ENCODE data around the gene SLC9A9. TPM values are rescaled to one million over a fixed set of nuclear protein-coding genes. Genes with fewer than 3 reads are reported as not detected.

SLC9A9 gene
- polyA plus RNA-seq, 1 donor from 2014 or later: 0.54 TPM

DNA sequence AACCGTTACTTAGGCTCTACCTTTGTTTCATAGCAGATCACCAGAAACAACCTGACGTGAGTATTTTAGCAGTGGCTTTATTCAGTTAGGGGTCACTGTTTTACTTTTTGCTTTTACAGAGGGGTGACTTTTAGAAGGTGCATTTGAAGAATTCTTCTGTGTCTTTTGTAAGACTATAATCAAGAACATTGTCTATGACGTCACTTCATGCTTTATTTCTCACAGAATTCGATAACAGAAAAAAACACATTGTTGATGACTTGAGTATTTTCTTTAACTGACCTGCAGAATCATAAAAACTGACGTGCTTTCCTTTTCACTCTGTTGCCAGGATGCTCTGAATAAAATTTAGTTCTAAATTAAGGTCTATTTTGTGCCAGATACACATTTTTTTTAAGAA, 244.5 kb downstream of the SLC9A9 start:
- TF ChIP-seq, protein P1, sequence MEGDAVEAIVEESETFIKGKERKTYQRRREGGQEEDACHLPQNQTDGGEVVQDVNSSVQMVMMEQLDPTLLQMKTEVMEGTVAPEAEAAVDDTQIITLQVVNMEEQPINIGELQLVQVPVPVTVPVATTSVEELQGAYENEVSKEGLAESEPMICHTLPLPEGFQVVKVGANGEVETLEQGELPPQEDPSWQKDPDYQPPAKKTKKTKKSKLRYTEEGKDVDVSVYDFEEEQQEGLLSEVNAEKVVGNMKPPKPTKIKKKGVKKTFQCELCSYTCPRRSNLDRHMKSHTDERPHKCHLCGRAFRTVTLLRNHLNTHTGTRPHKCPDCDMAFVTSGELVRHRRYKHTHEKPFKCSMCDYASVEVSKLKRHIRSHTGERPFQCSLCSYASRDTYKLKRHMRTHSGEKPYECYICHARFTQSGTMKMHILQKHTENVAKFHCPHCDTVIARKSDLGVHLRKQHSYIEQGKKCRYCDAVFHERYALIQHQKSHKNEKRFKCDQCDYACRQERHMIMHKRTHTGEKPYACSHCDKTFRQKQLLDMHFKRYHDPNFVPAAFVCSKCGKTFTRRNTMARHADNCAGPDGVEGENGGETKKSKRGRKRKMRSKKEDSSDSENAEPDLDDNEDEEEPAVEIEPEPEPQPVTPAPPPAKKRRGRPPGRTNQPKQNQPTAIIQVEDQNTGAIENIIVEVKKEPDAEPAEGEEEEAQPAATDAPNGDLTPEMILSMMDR (IDR thresholded peaks at IDR 0.05; ENCODE audit: poor library complexity, severe bottlenecking): no peak
- TF ChIP-seq MXI1 (conservative IDR thresholded peaks at IDR 0.05; ENCODE audit: poor library complexity, severe bottlenecking) (no peak), TAF1 (IDR thresholded peaks at IDR 0.05; ENCODE audit: low read depth) (no peak), EP300 (conservative IDR thresholded peaks at IDR 0.05; ENCODE audit: poor library complexity, severe bottlenecking) (no peak), EZH2 (IDR thresholded peaks at IDR 0.05; ENCODE audit: borderline replicate concordance, insufficient read depth, low read length, poor library complexity, severe bottlenecking) (no peak)
- Histone ChIP-seq H3K27me3 (ENCODE audit: insufficient read depth, low read depth, low read length) (no peaks in the 10 kb centered on the region), H2AFZ (ENCODE audit: low read depth, low read length) (no peak overlapping the region), H3K36me3 (ENCODE audit: insufficient read depth, low read length) (no peaks in the 10 kb centered on the region), H3K4me2 (ENCODE audit: low read length) (no peak overlapping the region), H3K9me3 (ENCODE audit: low read length) (no peaks in the 10 kb centered on the region), H3K9me2 (ENCODE audit: insufficient read depth, low read length) (no peaks in the 10 kb centered on the region), H4K20me1 (ENCODE audit: insufficient read depth) (no peaks in the 10 kb centered on the region), H3K27ac (ENCODE audit: low read length) (no peak overlapping the region), H3K9ac (ENCODE audit: low read length) (no peak overlapping the region), H3K4me3 (ENCODE audit: low read length) (no peak overlapping the region), H3K79me2 (replicated peaks; ENCODE audit: insufficient read depth, low read length) (no peaks in the 10 kb centered on the region), H3F3A (ENCODE audit: insufficient read depth, low read length, poor library complexity, severe bottlenecking) (no peaks in the 10 kb centered on the region)

DNA sequence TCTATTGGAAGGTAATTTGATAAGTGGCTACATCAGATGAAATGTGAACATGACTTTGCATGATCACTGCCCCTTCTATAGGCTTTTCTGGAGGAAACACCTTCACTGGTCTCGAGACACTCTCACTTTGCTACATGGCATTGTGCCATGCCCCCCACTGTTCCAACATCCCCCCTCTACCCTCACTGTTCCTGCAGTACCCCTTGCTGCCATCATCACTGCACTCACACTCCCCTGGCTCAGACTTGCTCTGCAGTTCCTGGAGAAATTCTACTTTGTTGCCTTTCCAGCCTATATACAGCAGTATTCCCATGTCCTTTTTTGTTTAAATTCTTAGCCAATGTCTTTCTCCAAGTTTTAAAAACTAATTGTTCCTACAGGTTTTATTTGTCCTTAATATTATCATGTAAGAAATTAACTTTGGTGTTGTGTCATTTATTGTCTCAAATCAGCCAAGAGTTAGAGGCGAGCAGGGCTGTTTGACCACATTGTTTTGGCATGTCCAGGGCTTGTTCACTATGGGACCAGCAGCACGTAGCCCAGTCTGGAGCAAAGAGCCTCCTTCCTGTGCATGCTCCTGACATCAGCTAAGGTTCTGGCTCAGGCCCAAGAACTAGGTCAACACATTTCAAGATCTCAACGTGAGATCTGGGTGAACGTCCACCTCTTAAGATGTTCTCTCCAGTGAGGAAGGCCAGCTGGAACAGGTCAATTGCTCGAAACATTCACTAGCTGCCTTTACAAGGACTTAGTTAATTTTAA, 246.4 kb downstream of the SLC9A9 start:
- no peak overlapping the region for H2AFZ ChIP-seq (ENCODE audit: low read depth, low read length)
- no peaks in the 10 kb centered on the region for H4K20me1 ChIP-seq (ENCODE audit: insufficient read depth)
- no peak overlapping the region for H3K27ac ChIP-seq (ENCODE audit: low read length)

More for the DNA sequence above, 246.4 kb downstream of the SLC9A9 start:
- TF ChIP-seq EZH2 (IDR thresholded peaks at IDR 0.05; ENCODE audit: borderline replicate concordance, insufficient read depth, low read length, poor library complexity, severe bottlenecking) (no peak), POLR2AphosphoS5 (IDR thresholded peaks at IDR 0.05) (no peak), SMC3 (conservative IDR thresholded peaks at IDR 0.05; ENCODE audit: poor library complexity) (no peak), RAD21 (conservative IDR thresholded peaks at IDR 0.05) (no peak), EP300 (conservative IDR thresholded peaks at IDR 0.05; ENCODE audit: poor library complexity, severe bottlenecking) (no peak)
- TF ChIP-seq, protein P2, sequence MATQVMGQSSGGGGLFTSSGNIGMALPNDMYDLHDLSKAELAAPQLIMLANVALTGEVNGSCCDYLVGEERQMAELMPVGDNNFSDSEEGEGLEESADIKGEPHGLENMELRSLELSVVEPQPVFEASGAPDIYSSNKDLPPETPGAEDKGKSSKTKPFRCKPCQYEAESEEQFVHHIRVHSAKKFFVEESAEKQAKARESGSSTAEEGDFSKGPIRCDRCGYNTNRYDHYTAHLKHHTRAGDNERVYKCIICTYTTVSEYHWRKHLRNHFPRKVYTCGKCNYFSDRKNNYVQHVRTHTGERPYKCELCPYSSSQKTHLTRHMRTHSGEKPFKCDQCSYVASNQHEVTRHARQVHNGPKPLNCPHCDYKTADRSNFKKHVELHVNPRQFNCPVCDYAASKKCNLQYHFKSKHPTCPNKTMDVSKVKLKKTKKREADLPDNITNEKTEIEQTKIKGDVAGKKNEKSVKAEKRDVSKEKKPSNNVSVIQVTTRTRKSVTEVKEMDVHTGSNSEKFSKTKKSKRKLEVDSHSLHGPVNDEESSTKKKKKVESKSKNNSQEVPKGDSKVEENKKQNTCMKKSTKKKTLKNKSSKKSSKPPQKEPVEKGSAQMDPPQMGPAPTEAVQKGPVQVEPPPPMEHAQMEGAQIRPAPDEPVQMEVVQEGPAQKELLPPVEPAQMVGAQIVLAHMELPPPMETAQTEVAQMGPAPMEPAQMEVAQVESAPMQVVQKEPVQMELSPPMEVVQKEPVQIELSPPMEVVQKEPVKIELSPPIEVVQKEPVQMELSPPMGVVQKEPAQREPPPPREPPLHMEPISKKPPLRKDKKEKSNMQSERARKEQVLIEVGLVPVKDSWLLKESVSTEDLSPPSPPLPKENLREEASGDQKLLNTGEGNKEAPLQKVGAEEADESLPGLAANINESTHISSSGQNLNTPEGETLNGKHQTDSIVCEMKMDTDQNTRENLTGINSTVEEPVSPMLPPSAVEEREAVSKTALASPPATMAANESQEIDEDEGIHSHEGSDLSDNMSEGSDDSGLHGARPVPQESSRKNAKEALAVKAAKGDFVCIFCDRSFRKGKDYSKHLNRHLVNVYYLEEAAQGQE (IDR thresholded peaks at IDR 0.05; ENCODE audit: borderline replicate concordance): no peak
- Histone ChIP-seq H3K79me2 (replicated peaks; ENCODE audit: insufficient read depth, low read length) (no peaks in the 10 kb centered on the region), H3K4me2 (ENCODE audit: low read length) (no peak overlapping the region), H3K4me3 (ENCODE audit: low read length) (no peak overlapping the region), H3K9me3 (ENCODE audit: low read length) (no peaks in the 10 kb centered on the region), H3K36me3 (ENCODE audit: insufficient read depth, low read length) (no peaks in the 10 kb centered on the region), H3F3A (ENCODE audit: insufficient read depth, low read length, poor library complexity, severe bottlenecking) (no peaks in the 10 kb centered on the region), H3K27me3 (ENCODE audit: insufficient read depth, low read depth, low read length) (no peaks in the 10 kb centered on the region), H3K9me2 (ENCODE audit: insufficient read depth, low read length) (no peaks in the 10 kb centered on the region), H3K9ac (ENCODE audit: low read length) (no peak overlapping the region)
